Activated T-cell treated with anti-CD3 and anti-CD28 coated beads for 1 hour (primary cell): Measurements from ENCODE around the gene NRIP2.

ENCODE experiments used
- DNase-seq: peaks from one replicate; pipeline ENCODE4 v3.0.0-alpha.2; 2020; ENCODE audit warnings: low read depth

NRIP2 gene

DNA sequence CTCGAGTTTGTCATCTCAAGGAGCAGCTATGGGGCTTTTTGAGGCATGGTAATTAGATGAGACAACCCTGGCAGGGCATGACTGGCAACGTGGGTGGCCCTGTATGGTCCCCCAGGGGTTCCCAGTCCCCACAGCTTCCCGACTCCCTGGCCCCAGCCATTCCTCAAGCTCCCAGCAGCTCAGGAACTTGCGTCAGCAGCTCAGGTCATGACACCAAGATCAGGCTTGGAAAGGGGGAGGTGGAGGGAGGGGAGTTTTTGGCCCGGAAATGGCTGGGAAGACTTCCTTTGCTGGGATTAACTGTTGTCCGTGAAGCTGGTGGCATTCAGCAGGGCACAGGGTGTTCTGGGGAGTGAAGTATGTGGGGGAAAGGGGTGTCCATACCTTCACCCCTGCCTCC, 10.4 kb upstream of the NRIP2 start:
- DNase-seq = no peak

DNA sequence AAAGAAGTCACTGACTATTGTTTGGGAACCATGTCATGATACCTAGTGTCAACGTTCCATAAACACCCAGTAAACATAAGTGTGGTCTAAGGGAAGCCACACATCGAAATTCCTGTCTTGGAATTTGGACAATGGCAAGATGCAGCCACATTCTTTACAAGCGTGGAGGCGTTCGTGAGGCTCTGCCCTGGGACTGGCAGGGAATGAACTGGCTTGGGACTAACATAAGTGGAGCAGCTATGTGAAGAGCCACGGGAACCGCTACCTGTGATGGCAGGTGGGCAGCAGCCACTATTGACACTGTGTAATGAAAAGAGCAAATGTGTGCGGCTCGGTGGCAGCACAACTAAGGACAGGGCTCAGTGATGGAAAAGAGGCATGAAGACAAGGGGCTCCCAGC, 10.0 kb upstream of the NRIP2 start:
- DNase-seq = no peak

DNA sequence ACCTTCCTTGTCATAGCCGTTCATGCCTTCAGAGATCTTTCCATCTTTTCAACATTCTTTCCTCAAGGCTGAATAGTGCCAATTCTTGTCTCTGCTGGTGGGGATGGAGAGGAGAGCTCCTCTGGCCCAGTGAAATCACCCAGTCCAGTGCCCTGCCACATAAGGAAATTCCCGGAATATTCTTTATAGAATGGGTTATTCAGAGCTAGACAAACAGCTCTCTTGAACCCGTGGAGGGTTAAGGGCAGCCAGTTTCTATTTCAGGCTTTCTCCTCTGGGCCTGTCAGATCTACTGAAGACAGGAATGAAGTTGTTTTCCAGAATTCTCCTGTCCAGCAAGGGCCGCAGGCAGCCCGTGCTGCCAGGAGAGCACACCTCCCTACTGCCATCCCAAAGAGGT, 8.1 kb upstream of the NRIP2 start:
- no peak for DNase-seq

DNA sequence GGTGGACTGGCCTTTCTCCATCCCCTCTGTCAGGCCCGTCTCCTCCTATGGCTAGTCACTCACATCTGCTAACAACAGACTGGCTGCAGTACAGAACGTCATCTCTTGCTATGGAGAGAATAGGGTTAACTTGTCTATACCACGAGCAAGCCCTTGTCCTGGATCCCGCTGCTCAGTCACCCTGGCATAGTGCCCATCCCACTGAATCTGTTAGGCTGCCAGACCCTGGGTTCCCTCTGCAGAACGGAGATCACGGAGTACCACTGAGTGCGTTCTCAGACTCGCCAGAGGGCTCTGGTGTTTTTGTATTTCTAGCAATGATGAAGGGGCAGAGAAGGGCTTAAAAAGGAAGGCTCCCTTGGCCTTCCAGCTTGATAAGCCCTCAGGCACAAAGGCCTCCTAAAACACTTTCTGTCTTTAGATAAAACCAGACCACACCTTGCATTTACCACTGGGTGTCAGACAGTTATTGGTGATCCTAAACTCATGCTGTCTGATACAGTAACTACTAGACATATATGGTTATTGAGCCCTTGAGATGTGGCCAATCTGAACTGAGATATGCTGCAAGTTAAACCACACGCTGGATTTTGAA, 6.3 kb upstream of the NRIP2 start:
- no peak for DNase-seq

DNA sequence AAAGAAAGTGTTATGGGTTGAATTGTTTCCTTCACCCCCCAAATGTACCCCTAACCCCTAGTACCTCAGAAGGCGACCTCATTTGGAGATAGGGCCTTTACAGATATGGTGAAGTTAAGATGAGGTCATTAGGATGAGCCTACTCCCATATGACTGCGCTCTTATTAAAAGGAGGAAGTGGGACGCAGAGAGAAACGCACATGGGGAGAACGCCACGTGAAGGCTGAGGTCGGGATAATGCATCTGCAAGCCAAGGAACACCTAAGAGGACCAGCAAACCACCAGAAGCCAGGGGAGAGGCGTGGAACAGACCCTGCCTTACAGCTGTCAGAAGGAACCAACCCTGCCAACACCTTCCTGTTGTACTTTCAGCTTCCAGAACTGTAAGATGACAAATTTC, 1.7 kb upstream of the NRIP2 start:
- no peak for DNase-seq

DNA sequence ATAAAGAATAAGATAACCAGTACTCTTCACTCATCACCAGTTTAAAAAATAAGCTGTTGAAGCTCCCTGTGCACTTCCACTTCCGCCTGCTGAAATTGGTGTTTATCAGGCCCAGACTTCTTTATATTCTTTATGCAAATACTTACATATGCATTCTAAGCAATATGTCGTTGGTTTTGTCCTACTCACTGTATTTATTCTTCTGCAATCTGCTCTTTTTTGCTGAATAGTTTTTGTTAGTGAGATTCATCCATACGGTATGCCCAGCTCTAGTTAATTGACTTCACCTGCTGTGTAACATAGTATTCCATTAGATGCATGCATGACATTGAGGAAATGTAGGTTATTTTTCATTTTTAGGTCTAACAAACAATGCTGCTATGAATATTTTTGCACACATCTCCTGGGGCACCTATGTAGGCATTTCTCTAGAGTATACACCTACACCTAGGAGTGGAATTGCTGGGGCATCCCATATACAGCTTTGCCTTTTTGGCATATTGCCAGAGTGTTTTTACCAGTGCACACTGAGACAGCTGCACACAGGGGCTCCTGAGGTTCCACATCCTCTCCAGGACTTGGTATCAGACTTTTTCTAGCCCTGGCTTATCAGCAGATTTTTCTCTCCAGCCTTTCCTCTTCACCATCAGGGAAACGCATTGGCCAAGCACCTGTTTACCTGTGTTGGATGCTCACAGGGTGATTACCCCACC, 1.0 kb upstream of the NRIP2 start:
- DNase-seq = no peak

DNA sequence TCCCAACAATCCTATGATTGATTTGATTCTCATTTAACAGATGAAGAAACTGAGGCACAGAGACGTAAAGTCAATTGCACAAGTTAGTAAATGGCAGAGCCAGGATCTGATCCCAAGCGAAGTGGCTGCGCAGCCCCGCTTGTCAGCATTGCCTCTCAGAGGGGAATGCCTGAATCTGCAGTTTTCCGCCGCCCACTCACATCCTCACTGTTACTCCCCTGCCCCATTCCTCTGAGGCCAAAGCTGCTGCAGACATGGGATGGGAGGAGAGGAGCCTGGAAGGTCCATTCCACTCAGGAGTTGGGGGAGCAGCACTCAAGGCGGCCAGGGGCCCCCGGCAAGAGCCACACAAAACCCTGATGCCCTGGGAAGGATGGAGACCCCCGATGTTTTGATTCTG, 1.0 kb downstream of the NRIP2 start:
- DNase-seq = no peak

DNA sequence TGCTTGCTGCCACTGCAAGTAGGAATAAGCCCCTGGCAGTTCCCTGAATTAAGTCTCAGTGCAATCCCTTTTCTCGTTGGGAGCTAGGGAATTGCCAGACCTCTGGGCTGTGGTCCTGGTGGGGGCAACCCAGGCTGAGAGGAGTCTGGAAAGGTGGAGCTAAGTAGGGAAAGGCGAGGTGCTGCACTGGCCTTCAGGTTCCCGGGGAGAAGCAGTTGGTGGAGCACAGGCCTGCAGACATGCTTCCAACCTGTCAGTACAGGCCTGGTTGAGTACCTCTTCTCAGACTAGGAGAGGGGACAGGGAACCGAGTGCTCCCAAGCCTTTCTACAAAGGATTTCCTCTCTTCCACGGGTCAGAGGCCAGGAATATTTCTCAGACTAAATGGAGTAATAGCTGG, 1.5 kb downstream of the NRIP2 start:
- DNase-seq = no peak

DNA sequence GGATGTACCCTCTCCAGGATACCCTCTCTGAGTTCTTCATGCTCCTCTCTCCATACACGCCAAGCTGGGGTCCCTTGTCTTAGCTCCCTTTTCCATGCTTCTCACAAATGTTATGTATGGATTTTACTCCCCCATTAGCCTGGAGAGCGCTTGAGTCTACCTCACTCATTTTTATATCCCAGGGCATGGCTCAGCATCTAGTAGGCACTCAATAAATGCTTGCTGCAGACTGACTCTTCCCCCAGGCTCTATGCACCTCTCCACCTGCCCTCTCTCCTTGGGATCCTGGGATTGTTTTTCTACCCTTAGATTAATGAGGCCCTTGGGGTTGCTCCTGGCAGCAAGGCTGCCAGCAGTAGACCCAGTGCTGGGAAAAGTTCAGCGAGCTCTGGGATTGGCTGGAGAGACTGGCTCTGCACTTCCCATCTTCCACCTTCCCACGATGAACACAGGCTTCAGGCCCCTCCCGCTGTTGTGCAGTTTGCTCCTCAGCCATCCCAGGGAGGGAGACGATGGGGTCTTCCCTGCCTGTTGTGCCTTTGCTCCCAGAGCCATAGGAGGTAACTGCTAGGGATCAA, 2.2 kb downstream of the NRIP2 start:
- DNase-seq = no peak

DNA sequence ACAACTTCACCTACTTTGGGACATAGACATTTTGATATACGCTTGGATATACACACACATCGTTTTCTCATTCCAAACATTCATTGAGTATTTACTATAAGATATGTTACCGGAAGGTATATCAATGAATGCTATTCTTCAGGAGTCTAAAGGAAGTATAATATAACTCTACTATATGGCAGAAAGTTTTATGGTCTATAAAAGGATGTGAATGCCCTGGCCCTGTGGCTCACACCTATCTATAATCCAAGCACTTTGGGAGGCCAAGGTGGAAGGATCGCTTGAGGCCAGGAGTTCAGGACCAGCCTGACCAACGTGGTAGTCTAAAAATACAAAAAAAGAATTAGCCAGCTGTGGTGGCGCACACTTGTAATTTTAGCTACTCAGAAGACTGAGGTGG, 5.6 kb downstream of the NRIP2 start:
- no peak for DNase-seq

DNA sequence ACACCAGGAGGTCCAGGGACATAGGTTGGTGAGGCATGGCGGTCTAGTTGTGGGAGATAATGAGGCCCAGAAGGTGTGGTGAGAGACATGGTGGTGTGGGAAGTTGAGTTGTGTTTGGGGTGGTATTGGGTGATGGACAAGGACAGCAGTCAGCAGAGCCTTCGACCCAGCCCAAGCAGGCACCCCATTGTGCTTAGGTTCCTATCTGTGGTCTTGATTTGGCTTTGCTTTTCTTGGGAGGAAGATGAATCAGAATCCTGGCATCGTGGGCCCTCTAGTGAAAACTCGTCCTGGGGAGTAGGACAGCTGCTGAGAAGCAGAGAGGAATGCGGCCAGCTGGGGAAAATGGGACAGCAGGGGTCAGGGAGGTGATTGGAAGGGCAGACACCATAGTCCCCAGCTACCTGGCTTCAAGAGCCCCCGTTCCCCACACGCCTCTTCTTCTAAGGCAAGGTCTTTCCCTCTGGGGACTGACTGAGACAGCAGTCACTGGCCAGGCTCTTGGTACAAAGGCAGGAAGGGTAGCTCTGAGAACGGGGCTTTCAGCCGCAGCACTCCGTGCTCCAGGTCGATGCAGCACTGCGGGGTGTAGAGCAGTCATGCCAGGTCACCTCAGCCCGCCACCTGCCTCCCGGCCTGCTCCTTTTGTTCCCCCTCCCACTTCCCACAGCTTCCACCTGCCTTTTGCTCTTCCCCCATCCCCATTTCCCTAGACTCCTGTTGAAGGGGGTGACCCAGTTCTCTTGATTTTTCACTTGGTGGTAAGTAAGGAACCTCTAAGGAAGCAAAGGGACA, 7.9 kb downstream of the NRIP2 start:
- no peak for DNase-seq

DNA sequence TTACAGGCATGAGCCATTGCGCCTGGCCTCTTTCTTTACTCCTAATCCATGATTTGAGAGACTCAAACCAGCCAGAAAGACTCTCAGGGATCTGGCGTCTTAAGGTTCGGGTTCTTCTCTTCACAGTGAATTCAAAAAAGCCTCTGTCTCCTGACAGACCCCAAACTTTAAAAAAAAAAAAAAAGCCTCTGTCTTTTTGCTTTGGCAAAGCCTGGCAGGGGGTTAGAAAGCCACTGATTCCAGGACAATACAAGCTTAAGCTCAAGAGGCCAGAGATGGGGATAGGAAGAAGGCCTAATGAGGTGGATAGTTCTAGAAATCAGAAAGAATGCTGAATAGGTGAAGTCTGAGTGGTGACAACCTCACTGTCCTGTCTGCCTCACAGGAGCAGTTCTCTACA, 8.8 kb downstream of the NRIP2 start:
- DNase-seq = no peak

DNA sequence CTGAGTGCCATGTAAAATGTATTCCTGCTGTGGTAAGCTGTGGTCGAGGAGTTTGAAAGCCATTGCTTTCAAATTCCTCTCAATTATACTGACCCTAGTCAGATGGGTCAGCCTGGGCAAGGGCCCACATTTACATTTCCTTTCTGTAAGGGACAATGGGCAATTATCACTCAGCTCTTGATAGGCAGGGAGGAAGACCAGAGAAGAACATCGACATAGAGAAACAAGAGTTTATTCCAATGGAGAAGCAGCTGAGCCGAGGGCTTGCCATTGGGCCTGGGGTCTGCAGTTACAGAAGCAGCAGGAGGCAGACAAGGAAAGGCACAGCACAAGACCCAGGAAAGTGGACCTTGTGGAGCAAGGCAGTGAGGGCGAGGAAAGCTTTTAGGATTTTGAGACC, 9.7 kb downstream of the NRIP2 start:
- DNase-seq = no peak

DNA sequence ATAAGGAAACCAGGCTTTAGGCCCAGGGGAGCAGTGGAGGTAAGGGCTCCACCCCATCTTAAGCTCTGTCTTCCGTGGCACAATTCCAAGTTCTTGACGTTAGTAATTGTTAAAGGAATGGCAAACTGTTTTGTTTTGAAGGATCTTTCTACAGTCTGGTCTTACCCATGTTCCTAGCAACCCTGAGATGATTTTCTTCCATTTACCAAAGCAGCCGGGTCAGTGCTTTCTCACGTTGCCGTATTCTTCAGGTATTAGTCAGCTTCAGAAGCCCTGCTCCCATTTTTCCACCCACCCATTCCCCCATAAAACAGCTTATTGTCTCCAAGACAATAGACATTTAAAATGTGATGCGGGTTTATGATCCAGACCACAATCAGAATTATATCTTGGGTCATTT, 10.3 kb downstream of the NRIP2 start:
- DNase-seq = no peak

DNA sequence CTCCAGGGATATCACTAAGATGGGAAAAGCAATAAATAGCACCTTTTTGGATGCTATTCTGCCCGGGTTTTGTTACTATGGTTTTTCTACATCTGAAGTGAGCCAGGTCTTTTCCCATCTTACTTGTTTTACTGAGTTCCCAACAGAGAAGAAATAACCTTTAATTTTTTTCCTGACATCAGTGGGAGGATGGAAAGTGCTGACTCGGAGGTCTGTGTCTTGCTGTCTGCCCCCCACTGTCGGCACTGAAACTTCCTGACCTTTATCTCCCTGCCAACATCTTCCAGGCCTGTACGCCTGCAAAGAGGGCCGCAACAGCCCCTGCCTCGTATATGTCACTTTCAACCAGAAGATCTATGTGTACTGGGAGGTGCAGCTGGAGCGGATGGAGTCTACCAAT, 11.4 kb downstream of the NRIP2 start:
- DNase-seq = no peak

DNA sequence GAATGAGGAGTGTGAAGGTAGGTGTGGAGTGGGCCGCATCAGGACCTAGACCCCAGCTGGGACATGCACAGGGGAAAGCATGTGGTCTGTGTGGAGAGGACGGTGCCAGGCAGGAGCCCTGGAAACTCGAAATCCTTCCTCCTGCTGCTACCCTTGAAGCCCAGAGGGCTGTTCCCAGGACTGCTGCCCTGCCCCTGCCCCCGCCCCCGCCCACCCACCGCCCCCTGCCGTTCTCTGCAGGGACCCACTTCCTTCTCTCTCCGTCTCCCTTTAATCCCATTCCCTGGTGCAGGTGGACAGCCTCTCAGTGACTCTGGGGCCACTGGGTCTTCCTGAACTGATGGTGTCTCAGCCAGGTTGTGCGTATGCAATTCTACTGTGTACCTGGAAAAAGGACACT, 14.4 kb downstream of the NRIP2 start:
- no peak for DNase-seq

DNA sequence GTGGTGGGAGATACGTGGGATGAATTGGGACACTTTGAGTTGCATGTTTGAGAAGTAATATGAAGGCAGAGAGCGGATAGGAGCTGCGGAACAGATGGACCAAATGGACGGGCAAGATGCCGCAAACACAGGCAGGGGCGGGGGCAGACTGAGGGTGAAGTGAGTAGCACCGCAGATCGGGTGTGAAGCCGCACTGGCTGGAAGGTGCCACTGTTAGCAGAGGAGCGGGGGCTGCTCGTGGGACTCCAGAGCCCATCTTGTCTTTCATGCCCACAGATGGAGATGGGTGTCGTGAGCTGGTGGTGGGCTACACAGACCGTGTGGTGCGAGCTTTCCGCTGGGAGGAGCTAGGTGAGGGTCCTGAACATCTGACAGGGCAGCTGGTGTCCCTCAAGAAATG, 15.0 kb downstream of the NRIP2 start:
- no peak for DNase-seq

DNA sequence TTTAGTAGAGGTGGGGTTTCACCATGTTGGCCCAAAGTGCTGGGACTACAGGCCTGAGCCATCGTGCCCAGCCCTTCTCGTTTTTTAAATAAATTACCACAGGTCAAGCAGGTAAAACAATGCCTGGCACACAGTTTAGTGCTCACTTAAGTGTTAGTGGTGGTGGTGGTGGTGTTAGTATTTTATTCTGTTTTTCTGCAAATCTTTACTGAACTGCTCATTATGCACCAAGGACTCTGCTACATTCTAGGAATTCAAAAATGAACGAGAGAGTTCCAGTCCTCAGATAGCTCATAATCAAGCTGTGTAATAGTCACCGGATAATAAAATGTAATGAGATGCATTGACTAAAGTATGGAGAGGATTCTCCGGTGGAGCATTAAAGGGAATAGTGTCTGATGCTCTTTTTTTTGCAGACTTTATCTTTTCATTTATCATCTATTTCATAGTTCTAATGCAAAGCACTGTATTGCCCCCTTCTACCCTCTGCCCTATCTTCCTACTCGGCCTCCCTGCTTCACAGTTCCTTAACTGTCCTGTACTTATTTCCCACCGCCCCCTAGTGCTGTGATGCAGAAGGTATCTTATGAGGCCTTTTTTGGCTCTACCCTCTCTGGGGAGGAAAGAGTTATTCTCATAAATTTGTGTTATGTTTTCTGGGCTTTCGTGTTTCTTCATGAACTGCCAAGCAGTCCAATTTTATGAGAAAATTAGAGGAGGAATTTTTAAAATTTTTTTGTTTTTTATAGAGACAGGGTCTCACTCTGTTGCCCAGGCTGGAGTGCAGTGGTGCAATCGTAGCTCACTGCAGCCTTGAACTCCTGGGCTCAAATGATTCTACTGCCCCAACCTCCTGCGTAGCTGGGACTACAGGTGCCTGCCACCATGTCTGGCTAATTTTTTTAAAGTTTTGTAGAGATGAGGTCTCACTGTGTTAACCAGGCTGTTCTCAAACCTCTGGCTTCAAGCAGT, 21.3 kb downstream of the NRIP2 start:
- peak; percentile 27 for DNase-seq

DNA sequence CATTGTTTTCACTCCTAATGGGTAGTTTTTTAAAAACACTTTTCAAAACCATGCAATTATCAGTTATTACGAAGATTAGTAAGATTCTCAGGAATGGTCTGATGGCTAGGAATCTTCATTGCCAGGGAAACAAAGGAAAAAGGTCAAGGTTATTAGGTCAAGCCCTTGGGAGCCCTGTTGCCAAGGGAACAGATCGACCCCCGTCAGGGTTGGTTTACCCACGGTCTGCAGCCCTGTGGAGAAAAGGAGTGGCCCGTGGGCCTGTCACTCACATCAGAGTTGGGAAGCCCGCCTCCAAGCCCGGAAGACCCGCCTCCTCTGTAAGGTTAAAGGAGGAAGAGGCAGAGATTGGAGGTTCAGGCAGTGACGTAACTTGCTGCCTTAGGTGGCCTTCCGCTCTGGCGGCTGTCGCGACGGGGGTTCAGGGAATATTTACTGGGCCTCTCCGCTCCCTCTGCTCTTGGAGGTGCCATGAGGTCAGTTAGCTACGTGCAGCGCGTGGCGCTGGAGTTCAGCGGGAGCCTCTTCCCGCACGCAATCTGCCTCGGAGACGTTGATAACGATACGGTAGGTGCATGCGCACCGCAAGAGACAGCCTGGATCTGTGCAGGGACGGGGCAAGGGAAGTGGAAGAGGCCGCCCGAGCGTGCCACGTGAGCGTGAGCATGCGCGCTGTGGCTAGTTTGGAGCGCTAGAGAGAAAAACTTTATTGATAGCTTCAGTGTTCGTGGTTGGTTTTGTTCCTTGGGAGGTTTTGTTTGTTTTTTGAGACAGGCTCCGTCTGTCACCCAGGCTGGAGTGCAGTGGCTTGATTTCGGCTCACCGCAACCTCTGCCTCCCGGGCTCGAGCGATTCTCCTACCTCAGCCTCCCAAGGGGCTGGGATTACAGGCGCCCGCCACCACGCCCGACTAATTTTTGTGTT, 22.3 kb downstream of the NRIP2 start, which contains the start of gene ITFG2:
Gene ITFG2, plus strand, starts transcription at position 379 of the 924 bp plus-strand sequence. Its CDS starts 93 bp downstream, at position 472.
- DNase-seq = peak; percentile 92

DNA sequence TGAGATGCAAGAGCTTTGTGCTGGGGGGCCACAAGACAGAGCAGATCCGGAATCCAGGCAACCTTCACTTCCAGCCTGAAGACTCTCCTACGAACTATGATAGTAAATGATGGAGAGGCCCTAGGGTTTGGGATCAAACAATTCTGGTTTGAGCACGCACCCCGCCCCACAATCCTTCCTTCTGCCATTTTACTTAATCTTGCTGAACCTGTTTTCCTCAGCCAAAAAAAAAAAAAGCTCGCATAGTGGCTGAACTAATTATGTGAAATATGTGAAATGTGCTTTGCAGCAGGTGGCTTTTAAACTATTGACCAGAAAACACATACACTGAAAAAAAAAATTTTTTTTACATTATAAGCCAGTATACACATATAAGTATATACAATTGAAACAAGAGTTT, 23.0 kb downstream of the NRIP2 start:
- no peak for DNase-seq

DNA sequence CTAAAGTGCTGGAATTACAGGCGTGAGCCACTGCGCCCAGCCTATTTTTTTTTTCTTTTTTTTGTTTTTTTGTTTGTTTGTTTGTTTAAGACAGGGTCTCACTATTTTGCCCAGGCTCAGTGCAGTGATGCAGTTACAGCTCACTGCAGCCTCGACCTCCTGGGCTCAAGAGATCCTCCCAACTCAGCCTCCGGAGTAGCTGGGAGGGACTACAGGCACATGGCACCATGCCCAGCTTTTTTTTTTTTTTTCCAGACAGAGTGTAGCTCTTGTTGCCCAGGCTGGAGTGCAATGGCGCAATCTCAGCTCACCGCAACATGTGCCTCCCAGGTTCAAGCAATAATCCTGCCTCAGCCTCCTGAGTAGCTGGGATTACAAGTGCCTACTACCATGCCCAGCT, 28.1 kb downstream of the NRIP2 start:
- no peak for DNase-seq
